HepG2 (cell line): ENCODE results near the gene JMJD1C. TPM values are rescaled to one million over a fixed set of nuclear protein-coding genes. Genes with fewer than 3 reads are reported as not detected.

ENCODE experiments used
- ATAC-seq: fragments of 200-7000 bp; cut with Tn5 transposase; 3 replicates; pipeline ENCODE4 v1.9.1; 2020; ENCODE audit warnings: mild to moderate bottlenecking, moderate library complexity
- BruUV-seq: library from RNA; stranded (reverse); fragments of 400-500 nt; replicated peaks from 2 replicates; lab custom pipeline; 2021; lab: Mats Ljungman, UMichigan
- CTCF ChIA-PET: fragments of 300-600 bp; formaldehyde crosslinking; extraction: SDS; loops from one replicate; lab custom pipeline; 2021; ENCODE audit warnings: low total read pairs, inconsistent platforms, low intra/inter-chr PET ratio; lab: Yijun Ruan, JAX
- POLR2A ChIA-PET: fragments of 350-600 bp; sonication (Branson Sonifier 250); formaldehyde crosslinking; loops from one replicate; lab custom pipeline; 2020; ENCODE audit warnings: antibody characterized with exemption, inconsistent platforms; lab: Yijun Ruan, JAX
- DNase-seq: peaks from one replicate; pipeline ENCODE4 v3.0.0-alpha.2; 2015; ENCODE audit warnings: low spot score
- FAIRE-seq: peaks from 3 replicates; lab custom pipeline; 2011; peaks lifted over from hg19 to GRCh38; lab: Jason Lieb, UNC
- H2AFZ ChIP-seq: one replicate; pipeline ENCODE4 v1.6.1; 2011; ENCODE audit warnings: low read length, inconsistent platforms
- H3K27ac ChIP-seq: fragments of 300-600 bp; 3 replicates; pipeline ENCODE4 v1.8.0; 2011; ENCODE audit warnings: mixed run types, mild to moderate bottlenecking, mixed read lengths, low read length, inconsistent platforms; ENCODE audit not compliant: insufficient read depth; ENCODE audit errors: extremely low read length
- H3K27me3 ChIP-seq, 2 experiments: fragments of 200-600 bp in 1 of 2; 2 replicates in 1 of 2; 3 replicates in 1 of 2; pipeline versions ENCODE4 v1.6.0 to v1.8.0; 2011; ENCODE audit warnings: low read length in 2 of 2, mild to moderate bottlenecking in 2 of 2, moderate library complexity in 2 of 2, inconsistent platforms in 1 of 2; ENCODE audit not compliant: insufficient read depth in 2 of 2, control insufficient read depth in 1 of 2
- H3K36me3 ChIP-seq, 2 experiments: fragments of 200-600 bp in 1 of 2; replicated peaks in 1 of 2; 2 replicates in 1 of 2; 3 replicates in 1 of 2; pipeline versions ENCODE4 v1.5.1 to v1.8.0; 2011; ENCODE audit warnings: low read length in 2 of 2, inconsistent platforms in 1 of 2; ENCODE audit not compliant: insufficient read depth in 2 of 2, control insufficient read depth in 1 of 2
- H3K4me1 ChIP-seq: 2 replicates; pipeline ENCODE4 v1.5.1; 2012; ENCODE audit warnings: low read length, inconsistent platforms; ENCODE audit not compliant: insufficient read depth
- H3K4me2 ChIP-seq: 2 replicates; pipeline ENCODE4 v1.6.0; 2011; ENCODE audit warnings: low read depth, low read length, inconsistent platforms
- H3K4me3 ChIP-seq, 3 experiments: fragments of 200-600 bp in 1 of 3; sonication (generic), shearing (Covaris generic) in 1 of 3; replicated peaks in 1 of 3; 2 replicates each; pipeline ENCODE4 v1.5.1; 2011 to 2016; ENCODE audit warnings: low read length in 3 of 3, inconsistent platforms in 2 of 3, low read depth in 2 of 3, mild to moderate bottlenecking in 2 of 3, control low read depth in 1 of 3, mixed read lengths in 1 of 3; ENCODE audit not compliant: insufficient read depth in 1 of 3
- H3K79me2 ChIP-seq: one replicate; pipeline ENCODE4 v1.6.1; 2011; ENCODE audit warnings: low read length, inconsistent platforms; ENCODE audit not compliant: insufficient read depth
- H3K9ac ChIP-seq: 2 replicates; pipeline ENCODE4 v1.6.0; 2011; ENCODE audit warnings: mild to moderate bottlenecking, low read depth, low read length, inconsistent platforms; ENCODE audit not compliant: insufficient read depth
- H3K9me3 ChIP-seq: 2 replicates; pipeline ENCODE4 v1.5.1; 2012; ENCODE audit warnings: mild to moderate bottlenecking, low read length
- H4K20me1 ChIP-seq: 2 replicates; pipeline ENCODE4 v1.6.0; 2011; ENCODE audit warnings: inconsistent platforms, mild to moderate bottlenecking, low read length, moderate library complexity; ENCODE audit not compliant: insufficient read depth
- ATF4 ChIP-seq, 2 experiments: fragments of 450-650 bp in 1 of 2; sonication (generic) in 1 of 2; formaldehyde crosslinking; IDR thresholded peaks; 2 replicates each; pipeline versions ENCODE4 v1.5.0 to v1.8.0; 2020 to 2022; ENCODE audit warnings: mild to moderate bottlenecking in 1 of 2, missing genetic modification reagents in 1 of 2
- GTF3A ChIP-seq: sonication (generic); formaldehyde crosslinking; conservative IDR thresholded peaks from 2 replicates; pipeline ENCODE4 v1.4.0; 2020; ENCODE audit warnings: mild to moderate bottlenecking, missing genetic modification reagents
- KAT7 ChIP-seq: IDR thresholded peaks from 2 replicates; pipeline ENCODE4 v1.6.1; 2018; ENCODE audit warnings: borderline replicate concordance, missing compliant biosample characterization
- PAXIP1 ChIP-seq: sonication (generic); formaldehyde crosslinking; conservative IDR thresholded peaks from 2 replicates; pipeline ENCODE4 v1.4.0; 2020; ENCODE audit warnings: mild to moderate bottlenecking, missing genetic modification reagents, moderate library complexity
- RAD21 ChIP-seq: fragments of 450-650 bp; formaldehyde crosslinking; IDR thresholded peaks from 2 replicates; pipeline ENCODE4 v1.5.0; 2020; ENCODE audit warnings: mild to moderate bottlenecking
- RFX3 ChIP-seq: IDR thresholded peaks from 2 replicates; pipeline ENCODE4 v1.6.1; 2016; ENCODE audit warnings: missing biosample characterization, missing genetic modification reagents
- ZBTB8A ChIP-seq: sonication (generic); formaldehyde crosslinking; IDR thresholded peaks from 2 replicates; pipeline ENCODE4 v1.4.0; 2020; ENCODE audit warnings: mild to moderate bottlenecking, low read depth, missing genetic modification reagents, borderline replicate concordance
- ZNF280B ChIP-seq: sonication (generic); formaldehyde crosslinking; IDR thresholded peaks from 2 replicates; pipeline ENCODE4 v1.5.0; 2020; ENCODE audit warnings: missing genetic modification reagents, mild to moderate bottlenecking, borderline replicate concordance
- ZNF550 ChIP-seq: sonication (generic); formaldehyde crosslinking; IDR thresholded peaks from 2 replicates; pipeline ENCODE4 v1.4.0; 2020; ENCODE audit warnings: mild to moderate bottlenecking, missing genetic modification reagents, borderline replicate concordance
- ZNF552 ChIP-seq: sonication (generic); formaldehyde crosslinking; IDR thresholded peaks from 2 replicates; pipeline ENCODE4 v1.9.0; 2022; ENCODE audit warnings: missing genetic modification reagents, mild to moderate bottlenecking, borderline replicate concordance
- WGBS: methylation state at CpG from one replicate; pipeline ENCODE4 v1.1.6; 2017; ENCODE audit warnings: low lambda C conversion rate; 5-methylcytosine and 5-hydroxymethylcytosine counted together
- in situ Hi-C: cut with HindIII; loops from 2 replicates; pipeline ENCODE4 v1.10.0; 2017; ENCODE audit warnings: low pct_unique_long_range_greater_than_20kb; ENCODE audit not compliant: extremely low pct_ligation_motif_present
- intact Hi-C: fragments of 100-400 bp; cut with micrococcal nuclease; formaldehyde crosslinking; loops from one replicate; pipeline ENCODE4 v1.10.0; 2022; ENCODE audit not compliant: unreplicated experiment
- polyA plus RNA-seq, 8 experiments: library from polyadenylated mRNA; depleted of rRNA in 3 of 8; stranded (reverse) in 7 of 8; unstranded in 1 of 8; fragments of >200 nt; fragmentation: Illumina TruSeq in 4 of 8; extraction: Trizol in 4 of 8; gene quantifications; 2 replicates each; pipeline versions ENCODE4 v1.2.1 to v1.2.3, GENCODE V29; 2011 to 2016; ENCODE audit warnings: low read depth in 4 of 8, missing spikeins in 1 of 8, mixed read lengths in 1 of 8; ENCODE audit not compliant: insufficient read depth in 1 of 8
- total RNA-seq, 5 experiments: library from RNA; depleted of rRNA; stranded (reverse); fragments of >200 nt; fragmentation: Illumina TruSeq; extraction: Trizol; gene quantifications; 2 replicates each; pipeline ENCODE4 v1.2.3, GENCODE V29; 2016; ENCODE audit warnings: low read depth in 1 of 5
- TF ChIP-seq, protein P1 (sequence below): sonication (generic); formaldehyde crosslinking; IDR thresholded peaks from 2 replicates; pipeline ENCODE4 v1.9.0; 2021; ENCODE audit warnings: missing genetic modification reagents, mild to moderate bottlenecking, borderline replicate concordance
- TF ChIP-seq, protein P2 (sequence below), 2 experiments: IDR thresholded peaks; 2 replicates each; pipeline ENCODE4 v1.6.1; 2011 to 2012; ENCODE audit warnings: low read length in 2 of 2, borderline replicate concordance in 1 of 2, low read depth in 1 of 2, mild to moderate bottlenecking in 1 of 2, moderate library complexity in 1 of 2

Gene JMJD1C
- total and polyA plus RNA-seq, 2 of the 13 experiments (the other 11 are each of a cell fraction or from before 2014, with no cell fraction given) = 42.3 to 42.7 TPM

DNA sequence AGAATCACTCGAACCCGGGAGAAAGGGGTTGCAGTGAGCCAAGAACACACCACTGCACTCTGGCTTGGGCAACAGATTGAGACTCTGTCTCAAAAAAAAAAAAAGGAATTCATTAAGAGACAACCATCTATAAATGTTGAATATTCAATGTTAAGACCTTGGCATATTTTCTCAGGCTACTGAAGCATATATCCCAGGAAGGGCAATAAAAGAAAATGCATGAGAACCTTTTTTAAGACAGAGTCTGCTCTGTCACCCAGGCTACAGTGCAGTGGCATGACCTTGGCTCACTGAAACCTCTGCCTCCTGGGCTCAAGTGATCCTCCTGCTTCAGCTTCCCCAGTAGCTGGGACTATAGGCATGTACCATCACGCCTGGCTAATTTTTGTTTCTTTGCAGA lies 165.0 kb downstream of the JMJD1C start:
- Histone ChIP-seq H3K27ac (no peak overlapping the region), H3K36me3 (no peaks in the 10 kb centered on the region), H3K27me3 (no peaks in the 10 kb centered on the region), H3K4me2 (no peak overlapping the region), H3K9me3 (no peaks in the 10 kb centered on the region), H3K4me3 (no peak overlapping the region), H3K4me1 (peaks cover 35% of the 10 kb centered on the region), H3K79me2 (peaks cover 32% of the 10 kb centered on the region), H4K20me1 (peaks cover 15% of the 10 kb centered on the region), H2AFZ (no peak overlapping the region), H3K9ac (no peak overlapping the region)
- ATAC-seq (peak; percentile 41; the same call in 2 of the 3 replicates), FAIRE-seq (no peak), DNase-seq (no peak)
- POLR2A ChIA-PET = no interaction called here
- WGBS = 95% methylated on average over 2 of the region's 3 CpGs
- intact Hi-C loops = loop anchor here (10.0 kb wide), 1 partner anchor 64 kb away; no protein-coding TSS in a partner anchor
- CTCF ChIA-PET = no interaction called here
- no TSS peak for BruUV-seq
- in situ Hi-C loops = no loop called here
- no peak for TF ChIP-seq RFX3 (CRISPR knock-in tag)
- no peak for TF ChIP-seq ZNF550
- no peak for TF ChIP-seq GTF3A
- TF ChIP-seq, protein P1, sequence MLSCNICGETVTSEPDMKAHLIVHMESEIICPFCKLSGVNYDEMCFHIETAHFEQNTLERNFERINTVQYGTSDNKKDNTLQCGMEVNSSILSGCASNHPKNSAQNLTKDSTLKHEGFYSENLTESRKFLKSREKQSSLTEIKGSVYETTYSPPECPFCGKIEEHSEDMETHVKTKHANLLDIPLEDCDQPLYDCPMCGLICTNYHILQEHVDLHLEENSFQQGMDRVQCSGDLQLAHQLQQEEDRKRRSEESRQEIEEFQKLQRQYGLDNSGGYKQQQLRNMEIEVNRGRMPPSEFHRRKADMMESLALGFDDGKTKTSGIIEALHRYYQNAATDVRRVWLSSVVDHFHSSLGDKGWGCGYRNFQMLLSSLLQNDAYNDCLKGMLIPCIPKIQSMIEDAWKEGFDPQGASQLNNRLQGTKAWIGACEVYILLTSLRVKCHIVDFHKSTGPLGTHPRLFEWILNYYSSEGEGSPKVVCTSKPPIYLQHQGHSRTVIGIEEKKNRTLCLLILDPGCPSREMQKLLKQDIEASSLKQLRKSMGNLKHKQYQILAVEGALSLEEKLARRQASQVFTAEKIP (CRISPR knock-in tag) = no peak
- TF ChIP-seq ZBTB8A = no peak
- TF ChIP-seq KAT7 = no peak
- no peak for TF ChIP-seq ZNF280B (CRISPR knock-in tag)
- TF ChIP-seq PAXIP1 (CRISPR knock-in tag) = no peak
- TF ChIP-seq RAD21 (CRISPR knock-in tag) = no peak
- TF ChIP-seq, protein P2, sequence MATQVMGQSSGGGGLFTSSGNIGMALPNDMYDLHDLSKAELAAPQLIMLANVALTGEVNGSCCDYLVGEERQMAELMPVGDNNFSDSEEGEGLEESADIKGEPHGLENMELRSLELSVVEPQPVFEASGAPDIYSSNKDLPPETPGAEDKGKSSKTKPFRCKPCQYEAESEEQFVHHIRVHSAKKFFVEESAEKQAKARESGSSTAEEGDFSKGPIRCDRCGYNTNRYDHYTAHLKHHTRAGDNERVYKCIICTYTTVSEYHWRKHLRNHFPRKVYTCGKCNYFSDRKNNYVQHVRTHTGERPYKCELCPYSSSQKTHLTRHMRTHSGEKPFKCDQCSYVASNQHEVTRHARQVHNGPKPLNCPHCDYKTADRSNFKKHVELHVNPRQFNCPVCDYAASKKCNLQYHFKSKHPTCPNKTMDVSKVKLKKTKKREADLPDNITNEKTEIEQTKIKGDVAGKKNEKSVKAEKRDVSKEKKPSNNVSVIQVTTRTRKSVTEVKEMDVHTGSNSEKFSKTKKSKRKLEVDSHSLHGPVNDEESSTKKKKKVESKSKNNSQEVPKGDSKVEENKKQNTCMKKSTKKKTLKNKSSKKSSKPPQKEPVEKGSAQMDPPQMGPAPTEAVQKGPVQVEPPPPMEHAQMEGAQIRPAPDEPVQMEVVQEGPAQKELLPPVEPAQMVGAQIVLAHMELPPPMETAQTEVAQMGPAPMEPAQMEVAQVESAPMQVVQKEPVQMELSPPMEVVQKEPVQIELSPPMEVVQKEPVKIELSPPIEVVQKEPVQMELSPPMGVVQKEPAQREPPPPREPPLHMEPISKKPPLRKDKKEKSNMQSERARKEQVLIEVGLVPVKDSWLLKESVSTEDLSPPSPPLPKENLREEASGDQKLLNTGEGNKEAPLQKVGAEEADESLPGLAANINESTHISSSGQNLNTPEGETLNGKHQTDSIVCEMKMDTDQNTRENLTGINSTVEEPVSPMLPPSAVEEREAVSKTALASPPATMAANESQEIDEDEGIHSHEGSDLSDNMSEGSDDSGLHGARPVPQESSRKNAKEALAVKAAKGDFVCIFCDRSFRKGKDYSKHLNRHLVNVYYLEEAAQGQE (IDR thresholded peaks at IDR 0.05; ENCODE audit: borderline replicate concordance in 1 of 2, low read depth in 1 of 2, low read length in 2 of 2) = no peak
- no peak for TF ChIP-seq ZNF552 (CRISPR knock-in tag)
- no peak for TF ChIP-seq ATF4 (CRISPR knock-in tag; IDR thresholded peaks at IDR 0.05)
